HG03342 (cell line): ENCODE data around the gene CDC27.
A peak's percentile ranks its signal among the peaks of the same experiment; 100 is the strongest.
"Not testable (repeated sequence)": the region's sequence is repeated elsewhere in the genome, so short reads cannot be mapped to it uniquely, and the experiment has no call there.

Experiments
- ATAC-seq: cut with Tn5 transposase; IDR thresholded peaks from one replicate; pipeline ENCODE4 v1.9.1; 2021; ENCODE audit warnings: mild to moderate bottlenecking, moderate library complexity; ENCODE audit not compliant: unreplicated experiment

CDC27 gene

DNA sequence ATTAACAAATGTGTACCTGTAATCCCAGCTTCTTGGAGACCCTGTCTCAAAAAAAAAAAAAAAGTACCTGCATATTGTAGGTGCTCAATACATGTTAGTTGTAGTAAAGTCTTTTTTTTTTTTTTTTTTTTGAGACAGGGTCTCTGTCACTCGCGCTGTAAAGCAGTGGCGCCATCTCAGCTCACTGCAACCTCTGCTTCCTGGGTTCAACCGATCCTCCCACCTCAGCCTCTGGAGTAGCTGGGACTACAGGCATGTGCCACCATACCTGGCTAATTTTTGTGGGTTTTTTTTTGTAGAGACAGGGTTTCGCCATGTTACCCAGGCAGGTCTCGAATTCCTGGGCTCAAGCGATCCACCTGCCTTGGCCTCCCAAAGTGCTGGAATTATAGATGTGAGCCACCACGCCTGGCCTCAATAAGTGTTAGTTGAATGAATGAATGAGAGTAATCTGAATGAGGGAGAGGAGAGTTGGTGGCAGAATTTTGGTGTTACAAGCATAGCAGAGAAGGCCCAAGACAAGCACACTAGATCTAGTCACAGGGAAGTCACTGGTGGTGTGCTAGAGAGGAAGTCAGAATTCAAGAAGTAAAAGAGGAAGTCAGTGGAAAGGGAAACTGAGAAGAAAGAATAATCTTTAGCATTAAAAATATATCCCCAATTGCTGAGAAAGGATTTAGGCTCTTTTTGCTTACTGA, 10.7 kb upstream of the CDC27 start:
- no peak for ATAC-seq

DNA sequence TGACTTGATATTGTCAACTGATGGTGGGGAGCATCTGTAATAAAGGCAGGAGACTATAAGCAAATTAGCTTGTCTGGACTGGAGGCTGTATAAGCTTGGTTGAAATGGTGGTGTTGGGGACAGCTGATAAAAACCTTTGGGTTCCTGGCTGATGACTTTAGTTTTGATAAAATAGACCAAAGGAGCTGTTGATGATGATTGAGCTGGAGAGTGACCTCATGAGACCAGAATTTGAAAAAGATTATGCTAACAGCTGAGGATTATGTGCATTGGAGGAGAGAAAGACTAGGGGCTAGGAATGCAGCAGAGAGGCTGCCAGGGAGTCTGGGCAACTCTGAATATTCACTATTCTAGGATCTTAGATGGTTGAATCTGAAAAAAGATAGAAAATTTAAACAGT, 8.7 kb upstream of the CDC27 start:
- ATAC-seq, result no peak

DNA sequence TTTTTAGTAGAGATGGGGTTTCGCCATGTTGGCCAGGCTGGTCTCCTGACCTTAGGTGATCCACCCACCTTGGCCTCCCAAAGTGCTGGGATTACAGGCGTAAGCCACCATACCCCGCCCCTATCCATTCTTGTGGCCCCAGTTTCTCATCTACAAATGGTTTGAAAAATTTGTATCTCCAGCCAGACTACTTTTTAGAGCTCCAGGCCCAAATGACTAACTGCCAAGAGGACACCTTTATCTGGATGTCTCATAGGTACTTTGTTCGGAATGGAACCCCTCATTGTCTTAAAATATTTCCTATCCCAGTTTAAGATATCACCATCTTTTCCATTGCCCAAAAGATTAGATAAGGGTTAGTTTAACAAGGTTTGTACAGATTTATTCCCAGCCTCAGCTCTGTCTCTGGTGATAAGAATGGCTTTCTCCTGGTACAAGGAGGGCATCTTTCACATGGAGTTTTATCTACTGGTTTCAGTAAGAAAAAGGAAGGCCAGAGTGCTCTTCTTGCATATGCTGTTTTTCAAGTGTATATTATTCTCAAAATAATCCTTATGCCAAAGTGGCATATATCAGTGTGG, 4.9 kb upstream of the CDC27 start:
- no peak for ATAC-seq

GRCh38 chr17:47192554-47192953, 3.5 kb upstream of the CDC27 start:
- no peak for ATAC-seq

- ATAC-seq, result no peak
These were observed 1.7 kb upstream of the CDC27 start for GRCh38 chr17:47190770-47191169.

DNA sequence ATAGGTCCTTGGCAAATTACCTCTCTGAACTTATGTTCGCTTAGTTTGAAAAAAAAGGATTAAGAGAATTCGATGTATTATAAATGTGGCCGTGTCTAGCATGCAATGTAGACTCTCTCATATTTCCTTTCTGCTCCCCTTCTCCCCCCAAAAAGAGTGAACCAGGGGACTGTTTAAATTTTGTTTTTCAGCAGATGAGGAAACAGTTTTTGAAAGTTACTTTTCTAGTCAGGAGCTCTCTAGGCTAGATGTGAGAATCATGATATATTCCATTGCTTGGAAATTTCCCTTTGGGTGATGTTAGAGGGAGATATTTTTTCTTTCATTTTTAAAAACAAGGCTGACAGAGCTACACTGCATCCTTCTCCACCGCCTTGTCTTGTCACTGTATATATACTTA, 1.1 kb upstream of the CDC27 start:
- no peak for ATAC-seq

DNA sequence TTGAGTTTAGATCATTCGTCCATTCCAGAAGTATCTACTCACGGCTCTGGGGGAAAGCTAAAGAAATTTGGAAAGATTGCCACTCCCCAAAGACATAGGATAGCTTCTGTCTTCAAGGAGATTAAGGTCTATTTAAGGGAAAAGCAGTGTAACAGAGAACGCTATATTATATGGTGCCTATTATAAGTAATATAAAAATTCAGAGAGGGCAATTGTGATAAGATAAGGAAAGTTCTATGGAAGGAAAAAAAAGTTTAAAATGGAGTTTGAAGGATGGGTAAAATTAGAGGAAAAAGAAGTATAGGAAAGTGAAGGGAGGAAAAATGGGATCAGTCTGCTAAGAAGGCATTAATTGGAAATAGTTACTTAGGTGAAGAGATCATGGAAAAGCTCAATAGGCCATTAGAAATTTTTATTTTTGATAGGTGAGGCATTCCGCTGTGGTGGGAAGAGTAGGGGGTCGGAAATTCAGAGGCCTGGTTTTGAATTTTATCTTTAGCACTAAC, 690 bp upstream of the CDC27 start:
- no peak for ATAC-seq

DNA sequence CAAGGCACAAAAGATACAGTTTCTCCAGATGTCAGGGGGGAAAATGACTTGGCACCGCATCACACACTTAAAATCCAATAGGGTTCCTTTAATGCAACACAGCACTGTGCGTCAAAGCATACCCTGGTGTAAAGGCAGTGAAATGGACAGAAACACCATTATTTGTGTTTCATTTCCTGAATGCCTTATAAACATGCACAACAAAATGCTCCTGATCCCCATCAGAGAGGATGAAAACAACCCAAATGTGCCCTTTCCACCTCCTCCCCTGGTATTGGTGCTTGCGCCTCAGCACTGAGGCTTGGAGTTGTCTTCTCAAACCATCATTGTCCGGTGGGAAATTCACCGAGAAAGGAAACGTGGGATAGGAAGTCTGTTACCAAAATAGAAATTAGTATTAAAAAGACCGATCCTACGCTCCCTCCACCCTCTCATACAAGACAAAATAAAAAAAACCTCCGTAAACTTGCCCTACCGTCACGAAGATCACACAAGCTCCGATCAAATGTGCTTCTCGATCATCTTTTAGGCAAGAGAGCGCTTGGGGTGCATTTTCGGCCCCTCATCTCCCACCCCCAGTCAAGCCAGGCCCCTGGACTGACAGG, 722 bp downstream of the CDC27 start:
- ATAC-seq, result peak; percentile 8

DNA sequence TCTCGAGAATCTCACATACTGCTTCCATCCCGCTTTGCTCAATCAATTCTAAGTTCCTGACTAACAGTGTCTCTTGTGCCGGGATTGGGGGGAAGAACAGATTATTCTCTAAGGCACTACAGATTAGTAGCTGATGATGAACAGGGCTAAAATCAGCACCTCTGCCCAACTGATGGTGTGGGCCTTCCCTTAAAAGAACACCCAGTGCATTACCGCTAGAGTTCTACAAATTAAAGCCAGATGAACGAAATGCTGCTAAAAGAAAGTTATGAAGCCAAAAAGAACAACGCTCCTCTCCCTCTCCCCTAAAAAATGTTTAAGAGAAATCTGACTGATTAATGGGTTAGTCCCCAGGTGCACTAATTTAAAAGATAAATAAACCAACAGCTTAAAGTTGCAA, 4.4 kb downstream of the CDC27 start:
- no peak for ATAC-seq

GRCh38 chr17:47180988-47181387, 8.1 kb downstream of the CDC27 start:
- not testable (repeated sequence) for ATAC-seq

DNA sequence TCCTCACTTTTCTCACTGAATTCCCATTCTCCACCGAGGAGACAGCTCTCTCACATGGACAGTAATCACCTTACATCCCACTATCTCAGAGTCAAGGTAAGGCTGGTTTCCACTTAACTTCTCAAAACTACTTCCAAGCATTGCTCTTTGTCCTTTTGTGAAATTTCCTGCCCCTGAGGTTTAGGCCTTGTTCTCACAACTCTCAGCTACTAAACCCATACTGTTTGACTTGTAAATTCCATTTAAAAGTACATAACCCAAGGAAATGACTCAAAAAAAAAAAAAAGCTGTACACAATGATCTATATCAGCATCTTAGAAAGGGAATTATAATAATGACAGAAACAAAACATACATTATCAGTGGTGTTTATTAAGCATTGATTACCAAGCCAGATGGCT, 8.8 kb downstream of the CDC27 start:
- no peak for ATAC-seq

- no peak for ATAC-seq
These were observed 10.0 kb downstream of the CDC27 start for GRCh38 chr17:47179141-47179540.

DNA sequence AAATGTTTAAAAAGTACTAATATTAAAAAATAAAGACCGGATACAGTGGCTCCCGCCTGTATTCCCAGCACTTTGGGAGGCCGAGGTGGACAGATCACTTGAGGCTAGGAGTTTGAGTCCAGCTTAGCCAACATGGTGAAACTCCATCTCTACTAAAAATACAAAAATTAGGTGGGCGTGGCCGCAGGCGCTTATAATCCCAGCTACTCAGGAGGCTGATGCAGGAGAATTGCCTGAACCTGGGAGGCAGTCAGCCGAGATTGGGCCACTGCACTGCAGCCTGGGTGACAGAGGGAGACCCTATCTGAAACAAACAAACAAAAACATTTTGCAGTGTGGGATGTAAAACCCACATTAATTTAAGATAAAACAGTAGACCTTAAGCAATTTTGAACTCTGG, 11.8 kb downstream of the CDC27 start:
- no peak for ATAC-seq

- ATAC-seq, result no peak
These were observed 12.7 kb downstream of the CDC27 start for GRCh38 chr17:47176389-47176826.

DNA sequence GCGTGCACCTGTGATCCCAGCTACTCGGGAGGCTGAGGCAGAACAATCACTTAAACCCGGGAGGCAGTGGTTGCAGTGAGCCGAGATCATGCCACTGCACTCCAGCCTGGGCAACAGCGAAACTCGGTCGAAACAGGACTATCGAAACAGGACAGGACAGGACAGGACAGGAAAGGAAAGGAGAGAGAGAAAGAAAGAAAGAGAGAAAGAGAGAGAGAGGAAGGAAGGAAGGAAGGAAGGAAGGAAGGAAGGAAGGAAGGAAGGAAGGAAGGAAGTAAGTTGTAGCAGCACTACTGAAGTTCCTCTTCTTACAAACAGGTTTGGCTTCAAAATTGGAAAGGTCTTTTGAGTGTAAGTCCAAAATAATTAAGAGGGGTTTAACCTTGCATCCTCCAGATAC, 14.3 kb downstream of the CDC27 start:
- ATAC-seq, result not testable (repeated sequence)

DNA sequence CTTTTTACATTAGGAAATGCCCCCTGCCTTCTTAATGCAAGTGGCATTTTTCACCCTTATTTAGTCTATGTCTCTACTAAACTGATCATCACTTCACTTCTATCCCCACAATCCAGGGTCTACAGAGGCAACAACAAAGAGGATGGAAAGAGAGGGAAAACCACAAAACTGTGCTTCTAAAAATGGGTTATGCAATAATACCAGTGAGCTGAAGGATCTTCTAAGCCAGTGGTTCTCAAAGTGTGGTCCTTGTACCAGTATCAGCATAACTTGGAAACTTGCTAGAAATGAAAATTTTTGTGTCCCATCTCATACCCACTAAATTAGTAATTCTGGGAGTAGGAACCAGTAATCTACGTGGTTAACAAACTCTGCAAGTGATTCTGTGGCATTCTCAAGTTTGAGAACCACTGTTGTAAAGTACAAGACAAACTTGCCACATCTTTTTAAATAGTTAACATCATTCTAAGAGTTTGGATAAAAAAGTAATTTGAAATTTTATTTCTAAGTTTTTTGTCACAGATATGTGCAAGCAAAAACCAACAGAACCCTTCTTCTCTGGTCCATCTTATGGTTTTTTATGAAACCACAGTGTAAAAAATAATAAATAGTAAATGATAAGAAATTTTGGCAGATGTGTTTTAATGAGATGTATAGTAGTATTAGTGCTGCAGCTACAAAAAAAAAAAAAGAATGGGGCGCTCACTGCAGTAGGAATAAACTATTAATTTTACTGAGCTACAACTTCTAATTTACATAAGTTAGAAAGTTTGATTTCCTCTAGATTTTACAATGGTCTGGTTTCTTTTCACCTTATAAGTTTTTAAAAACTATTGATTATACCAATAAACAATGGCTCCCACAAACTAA, 16.2 kb downstream of the CDC27 start:
- ATAC-seq, result no peak

- ATAC-seq, result no peak
These were observed 18.4 kb downstream of the CDC27 start for GRCh38 chr17:47170710-47171109.

DNA sequence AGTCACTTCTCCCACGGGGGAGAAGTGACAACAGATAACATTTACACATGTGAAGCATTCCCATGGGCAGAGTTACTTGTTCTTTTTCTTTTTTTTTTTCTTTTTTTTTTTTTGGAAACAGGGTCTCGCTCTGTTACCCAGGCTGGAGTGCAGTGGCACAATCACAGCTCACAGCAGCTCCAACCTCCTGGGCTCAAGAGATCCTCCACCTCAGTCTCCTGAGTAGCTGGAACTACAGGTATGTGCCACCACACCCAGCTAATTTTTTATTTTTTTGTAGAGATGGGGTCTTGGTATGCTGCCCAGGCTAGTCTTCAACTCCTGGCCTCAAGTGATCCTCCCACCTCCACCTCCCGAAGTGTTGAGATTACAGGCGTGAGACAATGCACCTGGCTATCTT, 20.2 kb downstream of the CDC27 start:
- ATAC-seq, result not testable (repeated sequence)

- ATAC-seq, result not testable (repeated sequence)
These were observed 22.2 kb downstream of the CDC27 start for GRCh38 chr17:47166854-47167253.

- no peak for ATAC-seq
These were observed 24.0 kb downstream of the CDC27 start for GRCh38 chr17:47165137-47165536.

- no peak for ATAC-seq
These were observed 24.8 kb downstream of the CDC27 start for GRCh38 chr17:47164263-47164662.
